BE2C (cell line): ENCODE results near the gene P2RX6.
A peak's percentile ranks its signal among the peaks of the same experiment; 100 is the strongest.
"Not testable (repeated sequence)": the region's sequence is repeated elsewhere in the genome, so short reads cannot be mapped to it uniquely, and the experiment has no call there.

ENCODE experiments used
- DNase-seq: peaks from one replicate; pipeline ENCODE4 v3.0.0-alpha.2; 2020
- H3K27me3 ChIP-seq: fragments of 250-450 bp; sonication (Bioruptor Pico); 2 replicates; pipeline ENCODE4 v1.5.1; 2020; ENCODE audit warnings: mild to moderate bottlenecking
- H3K36me3 ChIP-seq: fragments of 250-450 bp; sonication (Bioruptor Pico); 2 replicates; pipeline ENCODE4 v1.5.1; 2020; ENCODE audit warnings: mild to moderate bottlenecking
- H3K4me1 ChIP-seq: fragments of 250-450 bp; sonication (Bioruptor Pico); 2 replicates; pipeline ENCODE4 v1.5.1; 2020
- H3K4me3 ChIP-seq: 2 replicates; pipeline ENCODE4 v1.5.1; 2011; ENCODE audit warnings: low read depth, low read length
- H3K9me3 ChIP-seq: fragments of 250-450 bp; sonication (Bioruptor Pico); 2 replicates; pipeline ENCODE4 v1.5.1; 2020
- TF ChIP-seq, protein P1 (sequence below): IDR thresholded peaks from 2 replicates; pipeline ENCODE4 v1.5.1; 2012; ENCODE audit warnings: mild to moderate bottlenecking, low read depth, low read length

Gene P2RX6

GRCh38 chr22:21001601-21002325 lies 13.2 kb upstream of the P2RX6 start, which contains the start of gene THAP7:
TSS of gene THAP7 (minus strand) at chr22:21002118. CDS start at chr22:21001911, 207 bp downstream.
- no peaks in the 10 kb centered on the region for H3K27me3 ChIP-seq
- peaks cover 45% of the 10 kb centered on the region for H3K36me3 ChIP-seq
- H3K4me1 ChIP-seq = peaks cover 5% of the 10 kb centered on the region; the same call in 1 of the 2 replicates
- TF ChIP-seq, protein P1, sequence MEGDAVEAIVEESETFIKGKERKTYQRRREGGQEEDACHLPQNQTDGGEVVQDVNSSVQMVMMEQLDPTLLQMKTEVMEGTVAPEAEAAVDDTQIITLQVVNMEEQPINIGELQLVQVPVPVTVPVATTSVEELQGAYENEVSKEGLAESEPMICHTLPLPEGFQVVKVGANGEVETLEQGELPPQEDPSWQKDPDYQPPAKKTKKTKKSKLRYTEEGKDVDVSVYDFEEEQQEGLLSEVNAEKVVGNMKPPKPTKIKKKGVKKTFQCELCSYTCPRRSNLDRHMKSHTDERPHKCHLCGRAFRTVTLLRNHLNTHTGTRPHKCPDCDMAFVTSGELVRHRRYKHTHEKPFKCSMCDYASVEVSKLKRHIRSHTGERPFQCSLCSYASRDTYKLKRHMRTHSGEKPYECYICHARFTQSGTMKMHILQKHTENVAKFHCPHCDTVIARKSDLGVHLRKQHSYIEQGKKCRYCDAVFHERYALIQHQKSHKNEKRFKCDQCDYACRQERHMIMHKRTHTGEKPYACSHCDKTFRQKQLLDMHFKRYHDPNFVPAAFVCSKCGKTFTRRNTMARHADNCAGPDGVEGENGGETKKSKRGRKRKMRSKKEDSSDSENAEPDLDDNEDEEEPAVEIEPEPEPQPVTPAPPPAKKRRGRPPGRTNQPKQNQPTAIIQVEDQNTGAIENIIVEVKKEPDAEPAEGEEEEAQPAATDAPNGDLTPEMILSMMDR = no peak
- DNase-seq = peak; percentile 99
- H3K4me3 ChIP-seq = peak within 1 kb of the TSS; percentile 94
- H3K9me3 ChIP-seq = no peaks in the 10 kb centered on the region

DNA sequence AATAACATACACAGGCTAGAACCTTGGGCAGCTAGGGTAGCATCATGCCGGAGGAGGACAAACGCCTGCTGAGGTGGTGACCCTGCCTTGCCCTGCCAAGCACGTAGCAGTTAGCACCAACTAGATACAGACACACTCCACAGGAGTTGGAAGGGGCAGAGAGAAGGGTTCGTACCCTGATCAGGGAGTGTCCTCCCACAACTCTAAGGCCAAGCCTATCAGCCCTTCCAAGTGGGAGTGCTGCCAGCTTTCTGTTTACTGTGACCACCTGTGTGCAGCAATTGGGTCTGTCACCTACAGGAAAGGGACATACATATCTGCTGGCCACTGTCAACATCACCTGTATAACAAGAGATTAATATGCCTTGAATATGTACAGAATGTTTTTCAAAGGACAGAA lies 11.2 kb upstream of the P2RX6 start:
- Histone ChIP-seq H3K4me3 (peak overlapping the region; percentile 94), H3K36me3 (peaks cover 47% of the 10 kb centered on the region), H3K9me3 (no peaks in the 10 kb centered on the region), H3K27me3 (no peaks in the 10 kb centered on the region), H3K4me1 (peaks cover 5% of the 10 kb centered on the region; the same call in 1 of the 2 replicates)
- DNase-seq = no peak
- TF ChIP-seq, protein P1 = no peak

- H3K9me3 ChIP-seq = not testable (repeated sequence)
Observed at GRCh38 chr22:21009208-21009607, 5.8 kb upstream of the P2RX6 start.

GRCh38 chr22:21009638-21010425 lies 5.1 kb upstream of the P2RX6 start:
- Histone ChIP-seq H3K4me1 (no peaks in the 10 kb centered on the region; the same call in 1 of the 2 replicates), H3K9me3 (no peaks in the 10 kb centered on the region), H3K4me3 (no peak overlapping the region), H3K36me3 (peaks cover 35% of the 10 kb centered on the region), H3K27me3 (no peaks in the 10 kb centered on the region)
- DNase-seq = no peak
- TF ChIP-seq, protein P1 = no peak

More at GRCh38 chr22:21009208-21009607, 5.8 kb upstream of the P2RX6 start:
- not testable (repeated sequence) for DNase-seq, H3K4me1 ChIP-seq, H3K27me3 ChIP-seq, H3K4me3 ChIP-seq
- peaks cover 35% of the 10 kb centered on the region for H3K36me3 ChIP-seq

GRCh38 chr22:21010426-21011113 lies 4.4 kb upstream of the P2RX6 start:
- Histone ChIP-seq H3K4me1 (no peaks in the 10 kb centered on the region; the same call in 1 of the 2 replicates), H3K9me3 (no peaks in the 10 kb centered on the region), H3K36me3 (peaks cover 28% of the 10 kb centered on the region), H3K4me3 (no peak overlapping the region), H3K27me3 (no peaks in the 10 kb centered on the region)
- no peak for DNase-seq
- TF ChIP-seq, protein P1 = no peak
